AG09319 (cell line): Measurements from ENCODE around the gene CCNA2.

Experiments used
- DNase-seq: peaks from one replicate; pipeline ENCODE4 v3.0.0-alpha.2; 2010; ENCODE audit warnings: low read depth; ENCODE audit errors: extremely low read depth
- CTCF ChIP-seq: IDR thresholded peaks from 2 replicates; pipeline ENCODE4 v1.5.1; 2011; ENCODE audit warnings: low read depth, mild to moderate bottlenecking, inconsistent platforms, low read length, moderate library complexity

CCNA2 gene

GRCh38 chr4:121842862-121843261 is 19.2 kb upstream of the CCNA2 start:
- DNase-seq: no peak
- TF ChIP-seq CTCF: no peak

GRCh38 chr4:121838136-121838535 is 14.5 kb upstream of the CCNA2 start:
- no peak for TF ChIP-seq CTCF
- no peak for DNase-seq

- DNase-seq: no peak
- no peak for TF ChIP-seq CTCF
Measured at GRCh38 chr4:121829511-121829910, 5.8 kb upstream of the CCNA2 start.

DNA sequence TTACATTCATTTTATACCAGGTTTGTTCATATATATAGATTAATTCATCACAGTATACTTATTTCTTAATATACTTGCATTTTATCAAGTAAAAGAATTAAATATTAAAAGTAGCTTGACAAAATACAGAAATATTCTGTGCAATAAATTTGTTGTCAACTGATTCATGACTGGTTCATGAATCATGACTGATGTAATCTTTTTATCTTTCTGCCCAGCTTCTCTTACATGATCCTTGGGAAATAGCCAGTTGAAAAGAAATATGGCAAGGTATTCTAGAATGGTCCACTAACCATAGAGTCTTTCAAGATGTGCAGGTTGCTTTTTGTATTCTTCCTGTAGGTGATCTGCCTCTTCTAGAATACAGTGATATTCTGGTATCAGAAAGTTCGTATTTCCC is 4.2 kb upstream of the CCNA2 start:
- no peak for TF ChIP-seq CTCF
- DNase-seq: no peak

DNA sequence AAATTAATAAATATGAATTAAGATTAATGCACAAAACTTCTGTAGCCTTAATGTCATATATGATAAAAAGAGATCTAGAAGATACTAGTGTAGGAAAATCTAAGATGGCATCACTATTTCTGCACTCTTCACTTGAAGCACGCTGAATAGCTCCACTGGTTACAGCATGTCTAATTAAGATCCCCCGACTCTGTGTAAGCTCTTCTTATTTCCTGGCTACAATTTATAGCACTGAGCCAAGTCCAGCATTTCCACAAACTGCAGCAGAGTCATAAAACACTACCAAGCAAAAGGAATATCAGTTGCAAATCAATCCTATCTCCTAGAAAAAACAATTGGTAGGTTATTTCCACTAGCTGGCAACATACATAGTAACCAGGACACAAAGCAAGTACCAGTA is 1.3 kb upstream of the CCNA2 start:
- no peak for DNase-seq
- no peak for TF ChIP-seq CTCF

- no peak for TF ChIP-seq CTCF
- DNase-seq: no peak
Measured at GRCh38 chr4:121824171-121824527, 466 bp upstream of the CCNA2 start.

- no peak for DNase-seq
- TF ChIP-seq CTCF: peak; percentile 12
Measured at GRCh38 chr4:121822796-121823504, 733 bp downstream of the CCNA2 start.
